Measurements from ENCODE around the gene FGF12.
A peak's percentile ranks its signal among the peaks of the same experiment; 100 is the strongest.
"Not testable (repeated sequence)": the region's sequence is repeated elsewhere in the genome, so short reads cannot be mapped to it uniquely, and the experiment has no call there.

Gene FGF12

GRCh38 chr3:192727032-192727847 lies at the start of gene FGF12:
TSS of gene FGF12 (minus strand) at chr3:192727541.
- no peak for TF ChIP-seq CTCF (conservative IDR thresholded peaks at IDR 0.05; ENCODE audit: low read depth, low read length)
- DNase-seq (ENCODE audit: low read depth): peak; percentile 18
- peak within 1 kb of the TSS; percentile 37 for H3K4me3 ChIP-seq (ENCODE audit: low read length)

- H3K4me3 ChIP-seq (ENCODE audit: low read length): not testable (repeated sequence)
Observed at GRCh38 chr3:192774341-192774740, 47.0 kb upstream of the FGF12 start.

GRCh38 chr3:192772240-192772894 lies 45.0 kb upstream of the FGF12 start:
- TF ChIP-seq CTCF (conservative IDR thresholded peaks at IDR 0.05; ENCODE audit: low read depth, low read length): peak; percentile 78
- DNase-seq (ENCODE audit: low read depth): no peak

More at GRCh38 chr3:192774341-192774740, 47.0 kb upstream of the FGF12 start:
- not testable (repeated sequence) for DNase-seq (ENCODE audit: low read depth)

GRCh38 chr3:192758654-192759053 lies 31.3 kb upstream of the FGF12 start:
- no peak overlapping the region for H3K4me3 ChIP-seq (ENCODE audit: low read length)
- DNase-seq (ENCODE audit: low read depth): no peak
- no peak for TF ChIP-seq CTCF (conservative IDR thresholded peaks at IDR 0.05; ENCODE audit: low read depth, low read length)

More at GRCh38 chr3:192772240-192772894, 45.0 kb upstream of the FGF12 start:
- H3K4me3 ChIP-seq (ENCODE audit: low read length): no peak overlapping the region

- no peak for TF ChIP-seq CTCF (conservative IDR thresholded peaks at IDR 0.05; ENCODE audit: low read depth, low read length)
- no peak for DNase-seq (ENCODE audit: low read depth)
- H3K4me3 ChIP-seq (ENCODE audit: low read length): no peak overlapping the region
Observed at GRCh38 chr3:192751148-192751547, 23.8 kb upstream of the FGF12 start.

- no peak for TF ChIP-seq CTCF (conservative IDR thresholded peaks at IDR 0.05; ENCODE audit: low read depth, low read length)
- H3K4me3 ChIP-seq (ENCODE audit: low read length): no peak overlapping the region
- DNase-seq (ENCODE audit: low read depth): no peak
Observed at GRCh38 chr3:192750201-192750600, 22.9 kb upstream of the FGF12 start.

GRCh38 chr3:192747746-192748145 lies 20.4 kb upstream of the FGF12 start:
- no peak for DNase-seq (ENCODE audit: low read depth)
- H3K4me3 ChIP-seq (ENCODE audit: low read length): no peak overlapping the region
- no peak for TF ChIP-seq CTCF (conservative IDR thresholded peaks at IDR 0.05; ENCODE audit: low read depth, low read length)

All from retinal pigment epithelial cell (primary cell).